Type B pancreatic cell (in vitro differentiated cells): ENCODE data around the gene MYO6. TPM values are rescaled to one million over a fixed set of nuclear protein-coding genes. Genes with fewer than 3 reads are reported as not detected.

Experiments
- DNase-seq: peaks from one replicate; pipeline ENCODE4 v3.0.0; 2021; ENCODE audit warnings: mixed read lengths; ENCODE audit not compliant: unreplicated experiment; ENCODE audit errors: extremely low spot score
- H3K27ac Mint-ChIP-seq: 2 replicates; pipeline ENCODE4 v1.8.0; 2021; ENCODE audit warnings: mild to moderate bottlenecking, mixed read lengths
- H3K27me3 Mint-ChIP-seq: 2 replicates; pipeline ENCODE4 v1.8.0; 2021; ENCODE audit warnings: mixed read lengths
- H3K36me3 Mint-ChIP-seq: 2 replicates; pipeline ENCODE4 v1.8.0; 2021; ENCODE audit warnings: mixed read lengths
- H3K4me1 Mint-ChIP-seq: one replicate; pipeline ENCODE4 v1.8.0; 2021; ENCODE audit warnings: mixed read lengths; ENCODE audit not compliant: unreplicated experiment
- H3K4me3 Mint-ChIP-seq: 2 replicates; pipeline ENCODE4 v1.8.0; 2021; ENCODE audit warnings: mild to moderate bottlenecking, mixed read lengths
- H3K9me3 Mint-ChIP-seq: 2 replicates; pipeline ENCODE4 v1.8.0; 2021; ENCODE audit warnings: mixed read lengths
- CTCF ChIP-seq: fragments of 200-600 bp; sonication (generic); conservative IDR thresholded peaks from 2 replicates; pipeline ENCODE4 v1.5.0; 2021; ENCODE audit warnings: antibody characterized with exemption, mild to moderate bottlenecking
- total RNA-seq: library from RNA; stranded (reverse); gene quantifications from 2 replicates; pipeline ENCODE4 v1.2.1, GENCODE V29; 2021; ENCODE audit warnings: low replicate concordance

The MYO6 gene
- total RNA-seq, 1 donor from 2014 or later: 46.7 TPM

- Mint-ChIP-seq H3K4me1 (no peaks in the 10 kb centered on the region), H3K27me3 (no peaks in the 10 kb centered on the region), H3K9me3 (no peaks in the 10 kb centered on the region), H3K27ac (no peak overlapping the region), H3K4me3 (no peak overlapping the region), H3K36me3 (peaks cover 7% of the 10 kb centered on the region)
- TF ChIP-seq CTCF: no peak
- DNase-seq: no peak
These were observed 39.9 kb downstream of the MYO6 start for GRCh38 chr6:75788894-75789293.

GRCh38 chr6:75791881-75792280 is 42.8 kb downstream of the MYO6 start:
- Mint-ChIP-seq H3K36me3 (peaks cover 3% of the 10 kb centered on the region), H3K27ac (no peak overlapping the region), H3K27me3 (no peaks in the 10 kb centered on the region), H3K4me3 (no peak overlapping the region), H3K4me1 (peaks cover 19% of the 10 kb centered on the region), H3K9me3 (no peaks in the 10 kb centered on the region)
- no peak for DNase-seq
- no peak for TF ChIP-seq CTCF

- Mint-ChIP-seq H3K4me3 (no peak overlapping the region), H3K9me3 (no peaks in the 10 kb centered on the region), H3K27ac (no peak overlapping the region), H3K27me3 (no peaks in the 10 kb centered on the region), H3K36me3 (no peaks in the 10 kb centered on the region), H3K4me1 (peaks cover 25% of the 10 kb centered on the region)
- no peak for TF ChIP-seq CTCF
- no peak for DNase-seq
These were observed 45.4 kb downstream of the MYO6 start for GRCh38 chr6:75794351-75794846.

- Mint-ChIP-seq H3K4me3 (peak overlapping the region; percentile 1), H3K27me3 (no peaks in the 10 kb centered on the region), H3K9me3 (no peaks in the 10 kb centered on the region), H3K4me1 (peaks cover 25% of the 10 kb centered on the region), H3K27ac (peak overlapping the region; percentile 35), H3K36me3 (no peaks in the 10 kb centered on the region)
- no peak for TF ChIP-seq CTCF
- DNase-seq: no peak
These were observed 46.1 kb downstream of the MYO6 start for GRCh38 chr6:75794954-75795739.

- no peak for TF ChIP-seq CTCF
- H3K27me3 Mint-ChIP-seq: no peaks in the 10 kb centered on the region
- H3K9me3 Mint-ChIP-seq: no peaks in the 10 kb centered on the region
- H3K27ac Mint-ChIP-seq: no peak overlapping the region
- no peaks in the 10 kb centered on the region for H3K36me3 Mint-ChIP-seq
- H3K4me3 Mint-ChIP-seq: no peak overlapping the region
- peaks cover 25% of the 10 kb centered on the region for H3K4me1 Mint-ChIP-seq
- DNase-seq: no peak
These were observed 47.7 kb downstream of the MYO6 start for GRCh38 chr6:75796723-75797122.
